Calu3 (cell line): Measurements from ENCODE around the gene ACSL1. TPM values are rescaled to one million over a fixed set of nuclear protein-coding genes. Genes with fewer than 3 reads are reported as not detected.

Experiments
- BruUV-seq: library from RNA; stranded (reverse); fragments of 400-500 nt; replicated peaks from 2 replicates; lab custom pipeline; 2021; lab: Mats Ljungman, UMichigan
- CTCF ChIA-PET: fragments of 300-600 bp; sonication (Branson Sonifier 250); formaldehyde crosslinking; loops from one replicate; lab custom pipeline; 2022; ENCODE audit warnings: antibody characterized with exemption; lab: Charles Lee
- DNase-seq: peaks from one replicate; pipeline ENCODE4 v3.0.0; 2022
- H3K27ac Mint-ChIP-seq: one replicate; pipeline ENCODE4 v1.8.0; 2022; ENCODE audit warnings: mixed read lengths; ENCODE audit not compliant: unreplicated experiment
- H3K27me3 Mint-ChIP-seq: one replicate; pipeline ENCODE4 v1.8.0; 2022; ENCODE audit warnings: mixed read lengths; ENCODE audit not compliant: unreplicated experiment
- H3K36me3 Mint-ChIP-seq: one replicate; pipeline ENCODE4 v1.8.0; 2022; ENCODE audit warnings: mild to moderate bottlenecking, moderate library complexity, mixed read lengths; ENCODE audit not compliant: insufficient read depth, unreplicated experiment
- H3K4me1 Mint-ChIP-seq: one replicate; pipeline ENCODE4 v1.8.0; 2022; ENCODE audit warnings: mild to moderate bottlenecking, low read depth, mixed read lengths; ENCODE audit not compliant: unreplicated experiment
- H3K4me3 Mint-ChIP-seq: one replicate; pipeline ENCODE4 v1.8.0; 2022; ENCODE audit warnings: mild to moderate bottlenecking, low read depth, moderate library complexity, mixed read lengths; ENCODE audit not compliant: unreplicated experiment
- H3K9me3 Mint-ChIP-seq: one replicate; pipeline ENCODE4 v1.8.0; 2022; ENCODE audit warnings: low read depth, mixed read lengths; ENCODE audit not compliant: unreplicated experiment
- intact Hi-C: fragments of 100-400 bp; cut with micrococcal nuclease; formaldehyde crosslinking; loops from one replicate; pipeline ENCODE4 v1.10.0; 2022; ENCODE audit not compliant: unreplicated experiment
- total RNA-seq: library from RNA; stranded (reverse); gene quantifications from 2 replicates; pipeline ENCODE4 v1.2.3, GENCODE V29; 2022
- TF ChIP-seq, protein P1 (sequence below): fragments of 200-600 bp; IDR thresholded peaks from one replicate; pipeline ENCODE4 v1.8.0; 2022; ENCODE audit warnings: antibody characterized with exemption; ENCODE audit not compliant: unreplicated experiment

Gene ACSL1
- total RNA-seq, 1 experiment from 2014 or later, result 31.9 TPM

DNA sequence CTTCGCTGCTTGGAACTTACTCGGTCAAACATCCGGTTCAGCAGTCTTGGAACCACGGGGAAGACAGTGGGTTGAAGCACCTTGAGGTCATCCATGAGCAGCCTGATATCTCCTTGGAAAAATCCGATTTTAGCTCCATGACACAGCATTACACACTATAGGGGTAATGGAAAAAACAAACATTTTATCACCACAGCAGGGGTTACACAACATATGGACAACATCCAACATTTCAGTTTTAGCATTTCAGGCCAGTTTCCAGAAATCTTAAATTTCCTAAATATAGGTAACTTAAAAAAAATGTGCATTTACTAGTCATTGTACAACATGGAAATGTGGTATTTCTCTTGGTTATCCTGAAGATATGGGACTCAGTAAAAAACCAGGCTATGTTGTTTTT, 57.5 kb downstream of the ACSL1 start:
- no peaks in the 10 kb centered on the region for H3K36me3 Mint-ChIP-seq
- BruUV-seq, result no TSS peak
- no peaks in the 10 kb centered on the region for H3K9me3 Mint-ChIP-seq
- DNase-seq, result no peak
- no peaks in the 10 kb centered on the region for H3K27me3 Mint-ChIP-seq
- H3K4me3 Mint-ChIP-seq, result no peak overlapping the region
- no peak overlapping the region for H3K27ac Mint-ChIP-seq
- H3K4me1 Mint-ChIP-seq, result no peaks in the 10 kb centered on the region
- CTCF ChIA-PET, result no interaction called here
- TF ChIP-seq, protein P1, sequence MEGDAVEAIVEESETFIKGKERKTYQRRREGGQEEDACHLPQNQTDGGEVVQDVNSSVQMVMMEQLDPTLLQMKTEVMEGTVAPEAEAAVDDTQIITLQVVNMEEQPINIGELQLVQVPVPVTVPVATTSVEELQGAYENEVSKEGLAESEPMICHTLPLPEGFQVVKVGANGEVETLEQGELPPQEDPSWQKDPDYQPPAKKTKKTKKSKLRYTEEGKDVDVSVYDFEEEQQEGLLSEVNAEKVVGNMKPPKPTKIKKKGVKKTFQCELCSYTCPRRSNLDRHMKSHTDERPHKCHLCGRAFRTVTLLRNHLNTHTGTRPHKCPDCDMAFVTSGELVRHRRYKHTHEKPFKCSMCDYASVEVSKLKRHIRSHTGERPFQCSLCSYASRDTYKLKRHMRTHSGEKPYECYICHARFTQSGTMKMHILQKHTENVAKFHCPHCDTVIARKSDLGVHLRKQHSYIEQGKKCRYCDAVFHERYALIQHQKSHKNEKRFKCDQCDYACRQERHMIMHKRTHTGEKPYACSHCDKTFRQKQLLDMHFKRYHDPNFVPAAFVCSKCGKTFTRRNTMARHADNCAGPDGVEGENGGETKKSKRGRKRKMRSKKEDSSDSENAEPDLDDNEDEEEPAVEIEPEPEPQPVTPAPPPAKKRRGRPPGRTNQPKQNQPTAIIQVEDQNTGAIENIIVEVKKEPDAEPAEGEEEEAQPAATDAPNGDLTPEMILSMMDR, result no peak
- intact Hi-C loops, result no loop called here

GRCh38 chr4:184766446-184766845, 59.3 kb downstream of the ACSL1 start:
- Mint-ChIP-seq H3K27ac (no peak overlapping the region), H3K9me3 (no peaks in the 10 kb centered on the region), H3K4me1 (no peaks in the 10 kb centered on the region), H3K4me3 (no peak overlapping the region), H3K27me3 (no peaks in the 10 kb centered on the region), H3K36me3 (no peaks in the 10 kb centered on the region)
- BruUV-seq, result no TSS peak
- intact Hi-C loops, result no loop called here
- TF ChIP-seq, protein P1, result no peak
- CTCF ChIA-PET, result interaction anchor here (0.7 kb wide), 1 partner anchor 82 kb away, joined by 7 read pairs; no protein-coding TSS in a partner anchor
- DNase-seq, result no peak

DNA sequence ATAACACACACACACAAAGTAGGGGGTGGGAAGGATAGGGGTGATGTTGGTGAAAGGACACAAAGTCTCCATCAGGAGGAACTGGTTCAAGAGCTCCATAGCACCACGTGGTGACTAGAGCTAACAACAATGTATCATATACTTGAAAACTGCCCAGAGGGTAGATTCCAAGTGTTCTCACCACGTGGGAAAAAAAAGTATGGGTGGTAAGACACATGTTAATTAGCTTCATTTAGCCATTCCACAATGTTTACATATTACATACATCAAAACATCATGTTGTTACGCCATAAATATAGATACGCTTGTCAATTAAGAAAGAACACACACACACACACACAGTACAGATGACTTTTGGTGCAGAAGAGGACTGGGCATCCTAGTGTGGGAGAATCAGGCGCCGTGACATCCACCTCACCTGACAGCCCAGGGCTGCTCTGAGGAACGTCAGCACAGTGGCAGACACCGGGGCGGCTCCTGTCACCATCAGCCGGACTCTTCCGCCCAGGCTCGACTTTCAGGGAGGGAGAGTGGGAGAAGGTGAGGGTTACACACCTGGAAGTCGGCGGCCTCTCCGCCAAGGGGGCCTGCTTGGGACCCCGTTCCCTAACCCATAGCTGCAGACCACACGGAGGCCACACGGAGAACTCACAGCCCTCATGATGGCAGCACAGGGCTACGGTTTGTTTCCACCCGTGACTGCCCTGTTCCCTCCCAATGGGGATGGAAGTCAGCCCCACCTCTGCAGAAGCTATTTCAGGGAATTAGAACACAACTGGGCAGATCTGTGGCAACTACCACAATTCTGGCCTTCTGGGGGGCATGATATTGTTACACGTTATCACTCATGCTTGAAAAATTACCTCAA, 60.1 kb downstream of the ACSL1 start:
- Mint-ChIP-seq H3K36me3 (no peaks in the 10 kb centered on the region), H3K4me1 (no peaks in the 10 kb centered on the region), H3K9me3 (no peaks in the 10 kb centered on the region), H3K27me3 (no peaks in the 10 kb centered on the region), H3K4me3 (no peak overlapping the region), H3K27ac (no peak overlapping the region)
- intact Hi-C loops, result no loop called here
- TF ChIP-seq, protein P1, result no peak
- DNase-seq, result no peak
- CTCF ChIA-PET, result no interaction called here
- BruUV-seq, result no TSS peak

GRCh38 chr4:184764601-184765000, 61.2 kb downstream of the ACSL1 start:
- intact Hi-C loops, result no loop called here
- CTCF ChIA-PET, result no interaction called here
- no peak for DNase-seq
- TF ChIP-seq, protein P1, result no peak
- no peak overlapping the region for H3K4me3 Mint-ChIP-seq
- no peaks in the 10 kb centered on the region for H3K27me3 Mint-ChIP-seq
- no peaks in the 10 kb centered on the region for H3K9me3 Mint-ChIP-seq
- no TSS peak for BruUV-seq
- H3K27ac Mint-ChIP-seq, result no peak overlapping the region
- no peaks in the 10 kb centered on the region for H3K36me3 Mint-ChIP-seq
- H3K4me1 Mint-ChIP-seq, result no peaks in the 10 kb centered on the region
